Trophoblast cell (in vitro differentiated cells and primary cell): Measurements from ENCODE around the gene RANBP1.

ENCODE experiments used
- DNase-seq, 2 donors: peaks; one replicate each; pipeline ENCODE4 v3.0.0-alpha.2; 2016
- H2AFZ ChIP-seq: 2 replicates; pipeline ENCODE4 v1.6.1; 2013; ENCODE audit warnings: low read length, moderate library complexity, mild to moderate bottlenecking; ENCODE audit not compliant: insufficient read depth, poor library complexity
- H2AK5ac ChIP-seq: 2 replicates; pipeline ENCODE4 v1.6.1; 2013; ENCODE audit warnings: mild to moderate bottlenecking, low read length
- H2BK120ac ChIP-seq: 2 replicates; pipeline ENCODE4 v1.6.1; 2013; ENCODE audit warnings: low read length, mild to moderate bottlenecking, moderate library complexity; ENCODE audit not compliant: insufficient read depth, poor library complexity
- H2BK12ac ChIP-seq: 2 replicates; pipeline ENCODE4 v1.6.1; 2013; ENCODE audit warnings: mild to moderate bottlenecking, low read length, moderate library complexity
- H2BK5ac ChIP-seq: 2 replicates; pipeline ENCODE4 v1.6.1; 2013; ENCODE audit warnings: low read length, low read depth, moderate library complexity, mild to moderate bottlenecking; ENCODE audit not compliant: poor library complexity
- H3K14ac ChIP-seq: 2 replicates; pipeline ENCODE4 v1.6.1; 2013; ENCODE audit warnings: mild to moderate bottlenecking, low read length
- H3K18ac ChIP-seq: 2 replicates; pipeline ENCODE4 v1.6.1; 2013; ENCODE audit warnings: mild to moderate bottlenecking, low read length
- H3K23ac ChIP-seq: 2 replicates; pipeline ENCODE4 v1.6.1; 2013; ENCODE audit warnings: low read length
- H3K27ac ChIP-seq: 2 replicates; pipeline ENCODE4 v1.5.1; 2013; ENCODE audit warnings: low read depth, mild to moderate bottlenecking, inconsistent platforms, low read length, moderate library complexity
- H3K27me3 ChIP-seq: 2 replicates; pipeline ENCODE4 v1.6.1; 2013; ENCODE audit warnings: inconsistent platforms, mild to moderate bottlenecking, low read length, moderate library complexity; ENCODE audit not compliant: insufficient read depth
- H3K36me3 ChIP-seq, 2 experiments: 1 replicate in 1 of 2; 2 replicates in 1 of 2; pipeline ENCODE4 v1.6.1; 2013; ENCODE audit warnings: low read length in 2 of 2, mild to moderate bottlenecking in 2 of 2, moderate library complexity in 1 of 2; ENCODE audit not compliant: insufficient read depth in 2 of 2, control insufficient read depth in 1 of 2
- H3K4ac ChIP-seq: 2 replicates; pipeline ENCODE4 v1.6.1; 2013; ENCODE audit warnings: low read depth, mild to moderate bottlenecking, low read length, moderate library complexity
- H3K4me1 ChIP-seq, 2 experiments: 1 replicate in 1 of 2; 2 replicates in 1 of 2; pipeline ENCODE4 v1.6.1; 2013; ENCODE audit warnings: low read length in 2 of 2, mild to moderate bottlenecking in 2 of 2, moderate library complexity in 1 of 2; ENCODE audit not compliant: insufficient read depth in 2 of 2, control insufficient read depth in 1 of 2
- H3K4me2 ChIP-seq: 2 replicates; pipeline ENCODE4 v1.6.1; 2013; ENCODE audit warnings: inconsistent platforms, mild to moderate bottlenecking, low read length, moderate library complexity
- H3K4me3 ChIP-seq: 2 replicates; pipeline ENCODE4 v1.5.1; 2013; ENCODE audit warnings: mild to moderate bottlenecking, low read depth, low read length, inconsistent platforms
- H3K79me1 ChIP-seq: one replicate; pipeline ENCODE4 v1.6.1; 2013; ENCODE audit warnings: low read length
- H3K79me2 ChIP-seq: 2 replicates; pipeline ENCODE4 v1.6.1; 2013; ENCODE audit warnings: low read length, mild to moderate bottlenecking; ENCODE audit not compliant: control insufficient read depth, insufficient read depth, poor library complexity
- H3K9ac ChIP-seq: 2 replicates; pipeline ENCODE4 v1.6.1; 2013; ENCODE audit warnings: mild to moderate bottlenecking, low read length
- H3K9me3 ChIP-seq: 2 replicates; pipeline ENCODE4 v1.6.1; 2013; ENCODE audit warnings: low read depth, mild to moderate bottlenecking, control low read depth, inconsistent platforms, low read length; ENCODE audit not compliant: insufficient read depth
- H4K12ac ChIP-seq: 2 replicates; pipeline ENCODE4 v1.6.1; 2013; ENCODE audit warnings: low read depth, mild to moderate bottlenecking, low read length, moderate library complexity
- H4K8ac ChIP-seq: 2 replicates; pipeline ENCODE4 v1.6.1; 2013; ENCODE audit warnings: low read depth, mild to moderate bottlenecking, low read length, moderate library complexity
- H4K91ac ChIP-seq: one replicate; pipeline ENCODE4 v1.6.1; 2013; ENCODE audit warnings: low read depth, mild to moderate bottlenecking, low read length, moderate library complexity
- WGBS: extraction: QIAGEN DNeasy Blood & Tissue Kit; methylation state at CpG from one replicate; pipeline ENCODE4 v1.1.7; 2013; ENCODE audit warnings: missing lambda C conversion rate; ENCODE audit not compliant: insufficient read length, insufficient coverage; ENCODE audit errors: extremely low coverage; 5-methylcytosine and 5-hydroxymethylcytosine counted together

RANBP1 gene

GRCh38 chr22:20131597-20131858 is 15.6 kb downstream of the RANBP1 start, which contains the start of gene ZDHHC8:
Gene ZDHHC8, plus strand, starts transcription at chr22:20131804. Its CDS starts 144 bp downstream, at chr22:20131948.
- DNase-seq, result peak in 1 of 2 donors; percentile 7
- Histone ChIP-seq H3K79me2 (peaks cover 6% of the 10 kb centered on the region), H4K12ac (peak within 1 kb of the TSS; percentile 98), H2AK5ac (peak within 1 kb of the TSS; percentile 36), H3K27me3 (no peaks in the 10 kb centered on the region), H3K9ac (peak within 1 kb of the TSS; percentile 83), H3K27ac (peak within 1 kb of the TSS; percentile 62), H2BK5ac (peak within 1 kb of the TSS; percentile 42), H3K23ac (no peak within 1 kb of the TSS), H3K4me1 (peaks cover 8 to 14% of the 10 kb centered on the region in 2 experiments), H3K18ac (peak within 1 kb of the TSS; percentile 86), H4K91ac (peak within 1 kb of the TSS; percentile 93), H3K14ac (peak within 1 kb of the TSS; percentile 86), H3K4me2 (peak within 1 kb of the TSS; percentile 88), H4K8ac (peak within 1 kb of the TSS; percentile 98), H3K4me3 (peak within 1 kb of the TSS; percentile 86), H3K9me3 (peaks cover 4% of the 10 kb centered on the region), H2AFZ (peak within 1 kb of the TSS; percentile 74), H3K36me3 (peaks cover 13 to 14% of the 10 kb centered on the region in 2 experiments), H2BK12ac (no peak within 1 kb of the TSS), H3K79me1 (peaks cover 5% of the 10 kb centered on the region), H2BK120ac (peak within 1 kb of the TSS; percentile 84), H3K4ac (peak within 1 kb of the TSS; percentile 64)
- no CpG with 5 or more reads among the region's 43 CpGs for WGBS

GRCh38 chr22:20131859-20132685 is 16.2 kb downstream of the RANBP1 start:
- H3K18ac ChIP-seq, result peak overlapping the region; percentile 50
- H3K79me2 ChIP-seq, result peaks cover 6% of the 10 kb centered on the region
- H2BK5ac ChIP-seq, result no peak overlapping the region
- H3K4ac ChIP-seq, result peak overlapping the region; percentile 51
- peaks cover 10 to 11% of the 10 kb centered on the region in 2 experiments for H3K36me3 ChIP-seq
- peak overlapping the region; percentile 61 for H4K8ac ChIP-seq
- H3K14ac ChIP-seq, result peak overlapping the region; percentile 80
- peak overlapping the region; percentile 31 for H2BK120ac ChIP-seq
- peaks cover 5% of the 10 kb centered on the region for H3K79me1 ChIP-seq
- peaks cover 8 to 14% of the 10 kb centered on the region in 2 experiments for H3K4me1 ChIP-seq
- peak in 1 of 2 donors; percentile 34 for DNase-seq
- peak overlapping the region; percentile 86 for H3K4me3 ChIP-seq
- peak overlapping the region; percentile 3 for H2AK5ac ChIP-seq
- peak overlapping the region; percentile 59 for H4K12ac ChIP-seq
- no peak overlapping the region for H3K23ac ChIP-seq
- peak overlapping the region; percentile 60 for H3K9ac ChIP-seq
- no peak overlapping the region for H3K27ac ChIP-seq
- WGBS, result no CpG with 5 or more reads among the region's 72 CpGs
- peaks cover 4% of the 10 kb centered on the region for H3K9me3 ChIP-seq
- peak overlapping the region; percentile 74 for H2AFZ ChIP-seq
- no peaks in the 10 kb centered on the region for H3K27me3 ChIP-seq
- H3K4me2 ChIP-seq, result peak overlapping the region; percentile 87
- peak overlapping the region; percentile 84 for H4K91ac ChIP-seq
- no peak overlapping the region for H2BK12ac ChIP-seq

GRCh38 chr22:20132686-20133246 is 16.9 kb downstream of the RANBP1 start:
- Histone ChIP-seq H2BK12ac (no peak overlapping the region), H3K4me1 (peaks cover 8 to 14% of the 10 kb centered on the region in 2 experiments), H4K91ac (no peak overlapping the region), H3K27ac (no peak overlapping the region), H3K36me3 (peaks cover 4 to 5% of the 10 kb centered on the region in 2 experiments), H3K79me2 (peaks cover 6% of the 10 kb centered on the region), H2BK5ac (no peak overlapping the region), H3K4me3 (peak overlapping the region; percentile 86), H4K12ac (no peak overlapping the region), H3K14ac (no peak overlapping the region), H3K9ac (no peak overlapping the region), H3K27me3 (no peaks in the 10 kb centered on the region), H2AFZ (no peak overlapping the region), H4K8ac (peak overlapping the region; percentile 23), H3K4ac (no peak overlapping the region), H3K18ac (no peak overlapping the region), H3K23ac (no peak overlapping the region), H2BK120ac (no peak overlapping the region), H3K9me3 (peaks cover 4% of the 10 kb centered on the region), H3K79me1 (peaks cover 5% of the 10 kb centered on the region), H3K4me2 (peak overlapping the region; percentile 87), H2AK5ac (no peak overlapping the region)
- DNase-seq, result no peak
- WGBS, result no CpG with 5 or more reads among the region's 16 CpGs

GRCh38 chr22:20133930-20134549 is 18.1 kb downstream of the RANBP1 start:
- peaks cover 8 to 14% of the 10 kb centered on the region in 2 experiments for H3K4me1 ChIP-seq
- H2BK120ac ChIP-seq, result no peak overlapping the region
- H4K91ac ChIP-seq, result no peak overlapping the region
- H4K8ac ChIP-seq, result no peak overlapping the region
- no peak overlapping the region for H2AK5ac ChIP-seq
- H3K9ac ChIP-seq, result no peak overlapping the region
- H3K27me3 ChIP-seq, result no peaks in the 10 kb centered on the region
- no peak overlapping the region for H2BK12ac ChIP-seq
- peaks cover 6% of the 10 kb centered on the region for H3K79me2 ChIP-seq
- no peak overlapping the region for H3K23ac ChIP-seq
- H3K36me3 ChIP-seq, result no peaks in the 10 kb centered on the region
- H2BK5ac ChIP-seq, result no peak overlapping the region
- no peak overlapping the region for H4K12ac ChIP-seq
- H3K4me3 ChIP-seq, result no peak overlapping the region
- no peak overlapping the region for H3K14ac ChIP-seq
- peaks cover 5% of the 10 kb centered on the region for H3K79me1 ChIP-seq
- H3K4ac ChIP-seq, result no peak overlapping the region
- H2AFZ ChIP-seq, result no peak overlapping the region
- no peak overlapping the region for H3K27ac ChIP-seq
- H3K9me3 ChIP-seq, result peaks cover 4% of the 10 kb centered on the region
- H3K4me2 ChIP-seq, result no peak overlapping the region
- H3K18ac ChIP-seq, result no peak overlapping the region
- WGBS, result no CpG with 5 or more reads among the region's 12 CpGs
- peak in 1 of 2 donors; percentile 39 for DNase-seq
